KMS-11 (cell line): Measurements from ENCODE around the gene SLC2A1.
"Not testable (repeated sequence)": the region's sequence is repeated elsewhere in the genome, so short reads cannot be mapped to it uniquely, and the experiment has no call there.

Source experiments
- H2AFZ ChIP-seq: fragments of 200-600 bp; sonication (generic); 2 replicates; pipeline ENCODE4 v1.6.1; 2016; ENCODE audit warnings: antibody characterized with exemption, mixed run types, low read depth
- H3K27ac ChIP-seq: fragments of 200-600 bp; sonication (generic); 2 replicates; pipeline ENCODE4 v1.6.1; 2016; ENCODE audit warnings: mild to moderate bottlenecking, mixed run types
- H3K27me3 ChIP-seq: fragments of 200-600 bp; sonication (generic); 2 replicates; pipeline ENCODE4 v1.6.1; 2017; ENCODE audit warnings: mild to moderate bottlenecking, low read depth, mixed run types, moderate library complexity; ENCODE audit not compliant: insufficient read depth
- H3K36me3 ChIP-seq: fragments of 200-600 bp; sonication (generic); 2 replicates; pipeline ENCODE4 v1.6.1; 2017; ENCODE audit warnings: mild to moderate bottlenecking, mixed run types; ENCODE audit not compliant: insufficient read depth
- H3K4me1 ChIP-seq: fragments of 200-600 bp; sonication (generic); 2 replicates; pipeline ENCODE4 v1.6.1; 2016; ENCODE audit warnings: mild to moderate bottlenecking, low read depth, mixed run types; ENCODE audit not compliant: poor library complexity, severe bottlenecking
- H3K4me2 ChIP-seq: fragments of 200-600 bp; sonication (generic); 2 replicates; pipeline ENCODE4 v1.7.0; 2016; ENCODE audit warnings: mild to moderate bottlenecking, mixed run types
- H3K4me3 ChIP-seq: fragments of 200-600 bp; sonication (generic); IDR thresholded peaks from 2 replicates; pipeline ENCODE4 v1.6.1; 2017; ENCODE audit warnings: low read depth, low read length, mixed read lengths; ENCODE audit not compliant: insufficient read depth
- H3K79me2 ChIP-seq: fragments of 200-600 bp; sonication (generic); 2 replicates; pipeline ENCODE4 v1.6.1; 2016; ENCODE audit warnings: low read depth, mixed run types; ENCODE audit not compliant: insufficient read depth
- H3K9ac ChIP-seq: fragments of 200-600 bp; sonication (generic); 2 replicates; pipeline ENCODE4 v1.6.1; 2016; ENCODE audit warnings: mild to moderate bottlenecking, mixed run types
- H4K20me1 ChIP-seq: fragments of 200-600 bp; sonication (generic); 2 replicates; pipeline ENCODE4 v1.6.1; 2016; ENCODE audit warnings: mild to moderate bottlenecking, mixed run types; ENCODE audit not compliant: insufficient read depth
- CTCF ChIP-seq: fragments of 200-600 bp; sonication (generic); conservative IDR thresholded peaks from 2 replicates; pipeline ENCODE4 v1.6.1; 2017; ENCODE audit warnings: low read depth, mild to moderate bottlenecking, antibody characterized with exemption, low read length, moderate library complexity, mixed read lengths

SLC2A1 gene

GRCh38 chr1:42922687-42923366 is 35.8 kb downstream of the SLC2A1 start:
- H3K9ac ChIP-seq: no peak overlapping the region
- no peak overlapping the region; the same call in 1 of the 2 replicates for H3K27ac ChIP-seq
- H3K27me3 ChIP-seq: no peaks in the 10 kb centered on the region
- peaks cover 19% of the 10 kb centered on the region for H3K4me1 ChIP-seq
- TF ChIP-seq CTCF: peak; percentile 76
- H3K4me3 ChIP-seq: no peak overlapping the region
- no peaks in the 10 kb centered on the region for H3K36me3 ChIP-seq
- H2AFZ ChIP-seq: peak overlapping the region; percentile 32; the same call in 1 of the 2 replicates
- no peaks in the 10 kb centered on the region for H4K20me1 ChIP-seq
- H3K79me2 ChIP-seq: no peaks in the 10 kb centered on the region
- peak overlapping the region; percentile 74; the same call in 1 of the 2 replicates for H3K4me2 ChIP-seq

- H3K4me3 ChIP-seq: no peak overlapping the region
- peaks cover 19% of the 10 kb centered on the region for H3K4me1 ChIP-seq
- no peaks in the 10 kb centered on the region for H3K36me3 ChIP-seq
- H3K4me2 ChIP-seq: no peak overlapping the region
- H3K27ac ChIP-seq: no peak overlapping the region
- no peaks in the 10 kb centered on the region for H3K79me2 ChIP-seq
- no peak overlapping the region for H2AFZ ChIP-seq
- H3K9ac ChIP-seq: no peak overlapping the region
- TF ChIP-seq CTCF: no peak
- H4K20me1 ChIP-seq: no peaks in the 10 kb centered on the region
- no peaks in the 10 kb centered on the region for H3K27me3 ChIP-seq
These were observed 36.9 kb downstream of the SLC2A1 start for GRCh38 chr1:42921769-42922168.

DNA sequence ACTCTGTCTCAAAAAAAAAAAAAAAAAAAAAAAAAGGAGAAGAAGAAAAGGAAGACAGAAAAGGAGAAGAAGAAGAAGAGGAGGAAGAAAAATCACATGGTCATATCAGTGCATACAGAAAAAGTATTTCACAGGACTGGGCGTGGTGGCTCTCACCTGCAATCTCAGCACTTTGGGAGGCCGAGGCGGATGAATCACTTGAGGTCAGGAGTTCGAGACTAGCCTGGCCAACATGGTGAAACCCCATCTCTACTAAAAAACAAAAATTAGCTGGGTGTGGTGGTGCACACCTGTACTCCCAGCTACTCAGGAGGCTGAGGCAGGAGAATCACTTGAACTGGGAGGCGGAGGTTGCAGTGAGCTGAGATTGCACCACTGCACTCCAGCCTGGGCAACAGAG is 39.0 kb downstream of the SLC2A1 start:
- not testable (repeated sequence) for H3K4me3 ChIP-seq, H3K79me2 ChIP-seq, H3K4me1 ChIP-seq, H3K36me3 ChIP-seq, H3K27ac ChIP-seq, H2AFZ ChIP-seq, H4K20me1 ChIP-seq, H3K9ac ChIP-seq, H3K27me3 ChIP-seq, H3K4me2 ChIP-seq

GRCh38 chr1:42917241-42917495 is 41.5 kb downstream of the SLC2A1 start:
- Histone ChIP-seq H3K4me1 (no peaks in the 10 kb centered on the region), H3K9ac (no peak overlapping the region), H4K20me1 (no peaks in the 10 kb centered on the region), H2AFZ (no peak overlapping the region), H3K4me2 (no peak overlapping the region), H3K4me3 (no peak overlapping the region), H3K27ac (no peak overlapping the region), H3K36me3 (no peaks in the 10 kb centered on the region), H3K27me3 (no peaks in the 10 kb centered on the region), H3K79me2 (no peaks in the 10 kb centered on the region)
- no peak for TF ChIP-seq CTCF

DNA sequence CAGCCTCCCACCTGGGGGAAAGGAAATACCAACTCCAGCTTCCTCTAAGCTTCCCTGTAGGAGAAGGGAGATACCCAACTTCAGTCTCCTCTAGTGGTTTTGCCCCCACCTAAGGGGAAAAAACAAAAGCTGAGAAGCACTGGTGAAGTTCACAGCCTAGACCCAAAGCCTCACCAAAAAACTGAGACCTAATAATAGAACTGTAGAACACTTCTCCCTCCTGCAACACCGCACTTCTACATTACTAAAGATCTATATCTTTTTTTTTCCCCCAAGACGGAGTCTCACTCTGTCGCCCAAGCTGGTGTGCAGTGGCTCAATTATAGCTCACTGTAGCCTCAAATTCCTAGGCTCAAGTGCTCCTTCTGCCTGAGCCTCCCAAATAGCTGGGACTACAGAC is 43.2 kb downstream of the SLC2A1 start:
- Histone ChIP-seq H4K20me1 (no peaks in the 10 kb centered on the region), H3K4me1 (no peaks in the 10 kb centered on the region), H3K79me2 (no peaks in the 10 kb centered on the region), H3K9ac (no peak overlapping the region), H3K27me3 (no peaks in the 10 kb centered on the region), H2AFZ (no peak overlapping the region), H3K4me2 (no peak overlapping the region), H3K36me3 (no peaks in the 10 kb centered on the region), H3K4me3 (no peak overlapping the region), H3K27ac (no peak overlapping the region)
- no peak for TF ChIP-seq CTCF
